HG03060 (cell line): Measurements from ENCODE around the gene RAB3GAP2.
"Not testable (repeated sequence)": the region's sequence is repeated elsewhere in the genome, so short reads cannot be mapped to it uniquely, and the experiment has no call there.

Experiments
- ATAC-seq: cut with Tn5 transposase; IDR thresholded peaks from one replicate; pipeline ENCODE4 v1.9.1; 2021; ENCODE audit warnings: low read depth, moderate number of reproducible peaks; ENCODE audit not compliant: unreplicated experiment

Gene RAB3GAP2

DNA sequence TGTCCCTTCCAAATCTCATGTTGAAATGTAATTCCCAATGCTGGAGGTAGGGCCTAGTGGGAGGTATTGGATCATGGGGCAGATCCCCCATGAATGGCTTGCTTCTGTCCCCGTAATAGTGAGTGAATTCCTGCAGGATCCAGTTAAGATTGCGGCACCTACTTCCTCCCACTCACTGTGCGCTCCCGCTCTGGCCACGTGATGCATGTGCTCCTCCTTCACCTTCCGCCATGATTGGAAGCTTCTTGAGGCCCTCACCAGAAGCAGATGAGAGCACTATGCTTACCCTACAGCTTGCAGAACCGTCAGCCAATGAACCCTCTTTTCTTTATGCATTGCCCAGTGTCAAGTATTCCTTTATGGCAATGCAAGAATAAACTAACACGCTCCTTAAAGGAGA is 14.9 kb upstream of the RAB3GAP2 start:
- no peak for ATAC-seq

DNA sequence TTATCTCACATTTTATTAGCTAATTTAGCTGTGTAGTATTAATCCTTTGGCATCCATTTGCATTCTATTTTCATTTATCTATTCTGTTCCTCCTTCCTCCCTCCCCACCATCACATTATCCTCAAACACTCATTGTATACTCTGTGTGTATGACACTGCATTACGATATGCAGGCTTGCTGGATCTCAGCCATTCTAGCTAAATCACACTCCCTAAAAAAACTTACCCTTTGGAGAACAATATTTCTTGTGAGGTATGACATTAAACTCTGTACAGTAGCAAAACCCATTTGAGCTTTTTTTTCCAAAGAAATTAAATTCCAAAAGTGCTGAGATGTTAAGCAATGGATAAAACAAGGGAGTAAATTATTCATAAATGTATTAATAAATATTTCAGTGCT is 11.4 kb upstream of the RAB3GAP2 start:
- ATAC-seq, result no peak

DNA sequence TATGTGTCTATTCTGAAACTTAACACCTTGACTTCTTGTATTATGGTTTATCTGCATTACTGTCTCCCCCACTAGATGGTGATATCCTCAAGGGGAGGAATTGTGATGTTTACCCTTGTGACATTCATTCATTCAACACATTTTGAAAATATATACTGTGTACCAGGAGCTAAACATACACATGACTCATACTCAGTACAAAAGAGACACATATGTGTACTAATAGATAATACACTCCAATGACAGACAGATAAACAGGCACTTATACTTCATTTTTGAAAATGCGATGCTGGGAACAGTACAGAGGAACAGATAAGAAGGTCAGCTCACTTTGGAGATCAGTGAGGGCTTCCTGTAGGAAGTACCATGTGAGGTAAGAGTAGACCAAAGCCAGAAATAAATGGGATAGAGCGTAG is 8.9 kb upstream of the RAB3GAP2 start:
- no peak for ATAC-seq

DNA sequence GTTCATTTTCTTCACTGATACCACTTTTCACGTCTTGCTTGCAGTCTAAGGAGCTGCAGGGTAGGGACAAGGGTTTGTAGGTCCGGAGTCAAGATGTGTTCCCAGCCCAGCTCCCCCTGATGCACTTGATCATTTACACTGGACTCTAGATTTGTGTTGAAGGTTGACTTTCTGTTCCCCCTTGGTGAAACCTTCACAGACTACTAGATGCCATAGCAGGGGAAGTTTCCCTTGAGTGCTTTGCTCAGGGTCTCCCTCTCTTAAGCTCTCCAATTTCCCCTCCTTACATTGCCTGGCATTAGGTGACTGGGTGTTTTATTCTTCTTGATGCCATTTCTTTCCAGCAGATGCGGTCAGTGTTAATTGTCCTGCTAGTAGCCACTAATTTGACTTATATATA is 8.0 kb upstream of the RAB3GAP2 start:
- no peak for ATAC-seq

DNA sequence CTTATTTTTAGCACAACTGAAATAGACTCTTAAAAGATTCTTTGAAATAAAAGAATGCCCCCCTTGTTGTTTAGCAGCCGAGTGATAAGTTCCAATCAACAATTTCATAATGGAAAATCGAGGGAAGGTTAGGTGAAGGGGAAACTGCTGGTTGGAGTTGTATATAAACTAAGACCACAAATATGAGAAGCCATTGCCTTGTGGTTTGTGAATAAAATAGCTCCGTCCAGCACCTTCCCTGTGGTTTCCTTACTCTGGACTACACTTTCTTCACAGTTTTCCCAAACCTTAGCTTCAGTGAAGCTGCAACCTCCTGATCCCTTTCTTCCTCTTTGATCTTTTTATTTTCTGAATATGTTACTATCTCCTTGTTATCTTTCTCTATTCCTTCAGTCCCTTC is 6.7 kb upstream of the RAB3GAP2 start:
- ATAC-seq, result no peak

DNA sequence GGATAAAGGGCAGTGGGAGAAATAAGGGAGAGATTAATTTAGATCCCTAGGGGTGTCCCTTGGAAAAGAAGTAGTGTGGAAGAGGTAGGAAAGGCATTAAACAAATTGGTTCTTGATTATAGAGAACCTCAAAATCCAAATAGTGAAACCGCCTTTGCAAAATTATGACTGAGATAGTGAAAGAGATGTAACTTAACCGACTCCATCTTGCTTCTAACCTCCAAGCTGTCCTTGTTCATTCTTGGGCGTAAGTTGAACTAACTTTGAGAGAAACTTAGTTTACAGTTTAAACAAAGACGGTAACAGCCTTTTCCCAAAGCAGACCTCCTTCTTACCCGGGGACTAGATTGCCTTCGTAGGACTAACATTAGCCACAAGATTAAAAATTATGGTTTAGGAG is 3.2 kb upstream of the RAB3GAP2 start:
- ATAC-seq, result no peak

DNA sequence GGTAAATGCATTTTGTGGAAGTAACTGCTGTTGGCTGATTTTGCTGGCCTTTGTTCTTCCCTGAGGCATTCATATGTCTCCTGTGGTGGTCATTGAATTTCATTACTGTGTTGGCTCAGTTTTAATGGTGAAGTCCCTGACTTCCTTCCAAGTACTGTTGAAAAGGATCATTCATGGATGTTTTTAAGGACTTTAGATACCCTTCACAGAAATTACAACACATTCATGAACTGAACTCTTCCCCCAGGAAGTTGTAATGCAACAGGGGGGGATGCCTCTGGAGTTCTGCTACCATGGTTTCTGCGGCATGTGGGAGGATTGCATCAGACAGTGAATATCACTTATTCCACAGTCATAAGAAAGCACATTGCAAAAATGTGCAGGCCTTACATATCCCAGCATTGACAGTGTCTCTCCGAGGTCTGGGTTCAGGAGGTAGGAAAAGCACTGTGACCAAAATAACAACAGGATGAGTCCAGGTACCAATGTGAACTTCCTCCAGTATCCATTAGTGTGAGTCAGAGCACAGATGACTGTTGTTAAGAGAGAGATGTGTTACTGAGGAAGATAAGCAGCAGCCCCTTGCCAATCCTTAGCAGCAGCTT is 2.1 kb upstream of the RAB3GAP2 start:
- no peak for ATAC-seq

DNA sequence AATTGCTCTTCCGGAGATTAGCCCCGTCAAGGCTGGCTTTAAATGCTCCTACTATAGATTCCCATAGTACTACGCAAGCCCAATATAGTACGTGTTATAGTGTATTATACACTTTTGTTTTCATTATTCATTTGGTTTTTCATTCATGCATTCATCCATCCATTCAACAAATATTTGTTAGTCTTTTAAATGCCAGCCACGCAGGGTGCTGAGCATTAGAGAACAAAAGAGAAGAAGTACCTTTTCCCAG is 513 bp upstream of the RAB3GAP2 start:
- ATAC-seq, result no peak

DNA sequence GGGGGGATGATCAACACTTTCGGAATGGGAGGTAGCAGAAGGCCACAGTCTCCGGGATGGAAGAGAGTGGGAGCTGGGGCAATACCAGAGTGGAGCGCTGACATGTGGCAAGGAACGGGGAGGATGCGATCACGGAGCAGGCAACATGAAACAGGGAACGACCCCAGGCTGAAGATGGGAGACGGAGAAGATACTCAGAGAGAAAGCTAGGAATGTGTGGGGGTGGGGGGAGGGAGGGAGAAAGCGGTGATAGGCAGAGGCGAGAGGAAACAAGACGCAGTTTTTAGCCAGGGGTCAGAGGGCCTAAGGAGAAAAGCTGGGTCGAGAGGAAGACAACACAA is 577 bp downstream of the RAB3GAP2 start:
- no peak for ATAC-seq

DNA sequence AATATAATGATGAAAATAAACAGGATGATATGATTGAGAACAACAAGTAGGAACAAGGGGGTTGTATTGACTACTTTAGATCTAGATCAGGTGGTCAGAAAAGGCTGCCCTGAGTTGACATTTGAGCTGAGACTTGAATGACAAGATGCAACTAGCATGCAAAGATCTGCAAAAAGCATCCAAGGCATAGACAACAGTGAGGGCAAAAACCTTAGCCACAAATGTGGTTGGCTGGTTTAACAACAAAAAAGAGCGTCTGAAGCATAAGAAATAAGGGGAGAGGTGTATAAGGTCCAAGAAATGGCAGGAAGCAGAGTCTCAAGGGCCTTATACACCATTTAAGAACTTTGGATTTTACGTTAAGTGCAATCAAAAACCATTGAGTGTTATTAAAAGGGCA is 3.2 kb downstream of the RAB3GAP2 start:
- ATAC-seq, result no peak

DNA sequence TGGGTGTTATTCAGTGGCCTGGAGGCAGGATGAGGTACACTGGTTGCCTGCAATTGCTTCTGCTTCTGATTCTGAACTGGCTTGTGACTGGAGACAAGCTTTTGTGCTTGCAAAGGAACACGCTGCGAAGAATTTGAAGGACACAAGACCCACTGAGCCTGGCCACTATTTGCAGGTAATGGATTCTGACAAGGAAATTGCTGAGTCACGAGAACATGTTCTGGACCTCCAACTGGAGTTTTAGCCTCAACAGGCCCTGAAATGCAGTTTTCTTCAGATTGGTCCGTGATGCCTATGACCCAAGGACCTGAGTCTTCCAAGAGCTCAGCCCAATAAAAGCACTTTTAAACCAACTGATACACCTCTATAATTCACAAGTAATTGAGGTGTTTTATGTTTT is 4.6 kb downstream of the RAB3GAP2 start:
- no peak for ATAC-seq

DNA sequence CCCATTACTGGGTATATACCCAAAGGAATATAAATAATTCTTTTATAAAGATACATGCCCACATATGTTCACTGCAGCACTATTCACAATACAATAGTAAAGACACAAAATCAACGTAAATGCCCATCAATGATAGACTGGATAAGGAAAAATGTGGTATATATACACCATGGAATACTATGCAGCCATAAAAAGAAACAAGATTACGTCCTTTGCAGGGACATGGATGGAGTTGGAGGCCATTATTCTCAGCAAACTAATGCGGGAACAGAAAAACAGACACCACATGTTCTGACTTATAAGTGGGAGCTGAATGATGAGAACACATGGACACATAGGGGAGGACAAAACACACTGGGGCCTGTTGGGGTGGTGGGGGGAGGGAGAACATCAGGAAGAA is 12.0 kb downstream of the RAB3GAP2 start:
- not testable (repeated sequence) for ATAC-seq

DNA sequence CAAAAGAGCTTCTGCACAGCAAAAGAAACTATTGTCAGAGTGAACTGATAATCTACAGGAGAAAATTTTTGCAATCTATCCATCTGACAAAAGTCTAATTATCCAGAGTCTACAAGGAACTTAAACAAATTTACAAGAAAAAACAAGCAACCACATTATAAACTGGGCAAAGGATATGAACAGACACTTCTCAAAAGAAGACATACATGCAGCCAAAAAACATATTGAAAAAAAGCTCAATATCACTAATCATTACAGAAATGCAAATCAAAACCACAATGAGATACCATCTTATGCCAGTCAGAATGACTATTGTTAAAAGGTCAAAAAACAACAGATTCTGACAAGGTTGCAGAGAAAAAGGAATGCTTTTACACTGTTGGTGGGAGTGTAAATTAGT is 12.5 kb downstream of the RAB3GAP2 start:
- not testable (repeated sequence) for ATAC-seq

DNA sequence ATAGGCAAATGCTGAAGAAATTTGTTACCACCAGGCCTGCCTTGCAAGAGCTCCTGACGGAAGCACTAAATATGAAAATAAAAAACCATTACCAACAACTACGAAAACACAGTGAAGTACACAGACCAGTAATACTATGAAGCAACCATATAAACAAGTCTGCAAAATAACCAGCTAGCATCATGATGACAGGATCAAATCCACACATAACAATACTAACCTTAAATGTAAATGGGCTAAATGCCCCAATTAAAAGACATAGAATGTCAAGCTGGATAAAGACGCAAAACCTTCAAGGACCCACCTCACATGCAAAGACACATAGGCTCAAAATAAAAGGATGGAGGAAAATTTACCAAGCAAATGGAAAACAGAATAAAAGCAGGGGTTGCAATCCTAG is 16.1 kb downstream of the RAB3GAP2 start:
- ATAC-seq, result not testable (repeated sequence)

DNA sequence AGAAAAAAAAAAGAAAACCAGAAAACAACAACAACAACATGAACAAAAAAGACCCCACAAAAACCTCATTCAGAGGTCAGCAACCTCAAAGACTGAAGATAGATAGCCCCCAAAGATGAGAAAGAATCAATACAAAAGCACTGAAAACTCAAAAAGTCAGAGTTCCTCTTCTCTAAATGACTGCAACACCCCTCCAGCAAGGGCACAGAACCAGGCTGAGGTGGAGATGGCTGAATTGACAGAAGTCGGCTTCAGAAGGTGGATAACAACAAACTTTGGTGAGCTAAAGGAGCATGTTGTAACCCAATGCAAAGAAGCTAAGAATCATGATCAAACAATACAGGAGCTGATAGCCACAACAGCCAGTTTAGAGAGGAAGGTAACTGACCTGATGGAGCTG is 17.0 kb downstream of the RAB3GAP2 start:
- no peak for ATAC-seq

DNA sequence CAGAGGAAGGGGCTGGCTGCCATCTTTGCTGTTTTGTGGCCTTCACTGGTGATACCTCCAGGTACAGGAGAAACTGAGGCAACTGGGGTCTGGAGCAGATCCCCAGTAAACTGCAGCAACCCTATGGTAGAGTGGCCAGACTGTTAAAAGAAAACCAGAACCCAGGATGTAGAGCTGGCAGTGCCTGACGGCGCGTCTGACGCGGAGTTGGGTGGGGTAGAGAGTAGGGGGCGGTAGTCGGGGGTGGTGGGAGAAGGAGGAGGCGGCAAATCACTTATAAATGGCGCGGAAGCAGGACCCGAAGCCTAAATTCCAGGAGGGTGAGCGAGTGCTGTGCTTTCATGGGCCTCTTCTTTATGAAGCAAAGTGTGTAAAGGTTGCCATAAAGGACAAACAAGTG is 19.0 kb downstream of the RAB3GAP2 start:
- ATAC-seq, result not testable (repeated sequence)

DNA sequence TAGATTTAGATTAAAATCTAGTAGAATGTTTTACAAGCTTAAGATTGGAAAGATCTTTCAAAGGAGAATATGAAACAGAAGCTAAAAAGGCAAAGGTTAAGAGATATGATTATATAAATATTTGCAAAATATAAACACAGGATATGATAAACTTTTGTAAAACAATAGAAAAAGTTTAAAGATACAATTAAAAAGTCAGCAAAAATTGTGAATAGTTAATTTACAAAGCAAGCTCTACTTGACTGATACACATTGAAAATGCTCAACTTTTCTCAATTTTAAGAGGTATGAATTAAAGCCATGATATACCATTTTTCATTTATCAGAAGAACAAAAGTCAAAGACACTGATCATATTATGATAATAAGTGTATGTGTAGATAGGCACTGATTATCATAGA is 21.0 kb downstream of the RAB3GAP2 start:
- ATAC-seq, result no peak

DNA sequence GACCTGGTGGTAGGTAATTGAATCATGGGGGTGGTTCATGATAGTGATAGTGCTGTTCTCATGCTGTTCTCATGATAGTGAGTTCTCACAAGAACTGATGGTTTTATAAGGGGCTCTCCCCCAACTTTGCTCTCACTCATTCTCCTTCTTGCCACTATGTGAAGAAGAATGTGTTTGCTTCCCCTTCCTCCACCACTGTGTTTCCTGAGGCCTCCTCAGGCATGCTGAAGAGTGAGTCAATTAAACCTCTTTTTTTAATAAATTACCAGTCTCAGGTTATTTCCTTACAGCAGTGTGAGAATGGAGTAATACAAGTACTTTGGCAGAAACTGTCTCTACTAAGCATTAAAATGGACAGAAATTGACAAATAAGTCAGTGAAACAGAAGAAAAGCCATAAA is 21.6 kb downstream of the RAB3GAP2 start:
- ATAC-seq, result no peak

DNA sequence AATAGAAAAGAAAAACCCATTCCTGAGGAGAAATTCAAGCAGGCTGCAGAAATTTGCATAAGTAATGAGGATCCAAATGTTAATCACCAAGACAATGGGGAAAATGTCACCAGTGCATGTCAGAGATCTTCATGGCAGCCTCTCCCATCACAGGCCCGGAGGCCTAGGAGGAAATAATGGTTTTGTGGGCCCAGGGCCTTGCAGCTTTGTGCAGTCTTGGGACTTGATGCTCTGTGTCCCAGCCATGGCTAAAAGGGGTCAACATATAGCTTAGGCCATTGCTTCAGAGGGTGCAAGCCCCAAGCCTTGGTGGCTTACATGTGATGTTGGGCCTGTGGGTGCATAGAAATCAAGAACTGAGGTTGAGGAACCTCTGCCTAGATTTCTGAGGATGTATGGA is 22.7 kb downstream of the RAB3GAP2 start:
- ATAC-seq, result no peak

DNA sequence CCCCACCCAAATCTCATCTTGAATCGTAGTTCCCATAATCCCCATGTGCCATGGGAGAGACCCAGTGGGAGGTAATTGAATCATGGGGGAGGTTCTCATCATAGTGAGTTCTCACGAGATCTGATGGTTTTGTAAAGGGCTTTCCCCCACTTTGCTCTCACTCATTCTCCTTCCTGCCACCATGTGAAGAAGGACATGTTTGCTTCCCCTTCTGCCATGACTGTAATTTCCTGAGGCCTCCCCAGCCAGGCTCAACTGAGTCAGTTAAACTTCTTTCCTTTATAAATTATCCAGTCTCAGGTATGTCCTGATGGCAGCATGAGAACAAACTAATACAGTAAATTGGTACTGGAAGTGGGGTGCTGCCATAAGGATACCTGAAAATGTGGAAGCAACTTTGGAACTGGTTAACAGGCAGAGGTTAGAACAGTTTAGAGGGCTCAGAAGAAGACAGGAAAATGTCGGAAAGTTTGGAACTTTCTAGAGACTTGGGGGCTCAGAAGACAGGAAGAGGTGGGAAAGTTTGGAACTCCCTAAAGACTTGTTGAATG is 23.5 kb downstream of the RAB3GAP2 start:
- not testable (repeated sequence) for ATAC-seq

DNA sequence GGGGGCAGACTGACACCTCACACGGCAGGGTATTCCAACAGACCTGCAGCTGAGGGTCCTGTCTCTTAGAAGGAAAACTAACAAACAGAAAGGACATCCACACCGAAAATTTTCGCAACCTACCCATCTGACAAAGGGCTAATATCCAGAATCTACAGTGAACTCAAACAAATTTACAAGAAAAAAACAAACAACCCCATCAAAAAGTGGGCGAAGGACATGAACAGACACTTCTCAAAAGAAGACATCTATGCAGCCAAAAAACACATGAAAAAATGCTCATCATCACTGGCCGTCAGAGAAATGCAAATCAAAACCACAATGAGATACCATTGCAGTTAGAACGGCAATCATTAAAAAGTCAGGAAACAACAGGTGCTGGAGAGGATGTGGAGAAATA is 26.4 kb downstream of the RAB3GAP2 start:
- ATAC-seq, result not testable (repeated sequence)

DNA sequence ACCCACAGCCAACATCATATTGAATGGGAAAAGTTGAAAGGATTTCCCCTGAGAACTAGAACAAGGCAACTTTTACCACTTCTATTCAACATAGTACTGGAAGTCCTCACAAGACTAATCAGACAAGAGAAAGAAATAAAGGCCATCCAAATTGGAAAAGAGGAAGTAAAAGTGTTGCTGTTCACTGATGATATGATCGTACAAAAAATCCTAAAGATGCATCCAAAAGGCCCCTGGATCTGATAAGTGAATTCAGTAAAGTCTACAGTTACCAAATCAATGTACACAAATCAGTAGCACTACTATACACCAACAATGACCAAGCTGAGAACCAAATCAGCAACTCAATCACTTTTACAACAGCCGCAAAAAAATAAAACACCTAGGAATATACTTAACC is 28.3 kb downstream of the RAB3GAP2 start:
- no peak for ATAC-seq

DNA sequence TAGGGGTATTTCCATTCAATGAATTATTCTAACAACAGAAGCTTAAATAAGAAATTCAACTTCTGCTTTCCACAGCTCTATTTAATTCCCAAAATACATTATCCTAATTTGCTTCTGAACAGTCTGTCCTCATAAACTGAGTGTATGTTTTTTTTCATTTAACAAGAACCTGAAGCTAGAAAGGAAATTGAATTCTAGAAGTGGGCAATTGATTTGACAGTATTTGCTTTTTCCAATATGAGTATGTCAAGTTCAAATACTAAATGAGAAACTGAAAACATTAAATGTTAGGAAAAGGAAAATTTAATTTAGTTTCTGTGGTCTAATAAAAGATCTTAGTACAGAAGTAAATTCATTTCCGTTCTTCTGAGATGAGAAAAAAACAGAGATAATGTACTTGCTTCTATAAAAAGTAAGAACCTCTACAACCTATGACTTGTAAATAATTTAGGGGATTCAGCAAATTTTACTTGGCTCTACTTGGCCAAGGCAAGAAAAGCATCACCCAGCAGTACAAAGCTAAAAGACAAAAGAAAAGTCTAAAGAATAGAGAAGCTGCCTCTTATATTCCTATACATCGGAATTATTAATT is 31.1 kb downstream of the RAB3GAP2 start:
- ATAC-seq, result no peak
